IMR-90 (cell line): ENCODE data around the gene CHD2. TPM values are rescaled to one million over a fixed set of nuclear protein-coding genes. Genes with fewer than 3 reads are reported as not detected.

Experiments used
- ATAC-seq: fragments of 200-7000 bp; cut with Tn5 transposase; 2 replicates; pipeline ENCODE4 v1.9.1; 2020; ENCODE audit warnings: low read depth, mild to moderate bottlenecking, moderate library complexity
- BruUV-seq: library from RNA; stranded (reverse); fragments of 400-500 nt; replicated peaks from 2 replicates; lab custom pipeline; 2021; lab: Mats Ljungman, UMichigan
- CTCF ChIA-PET: fragments of 300-600 bp; formaldehyde crosslinking; extraction: SDS; loops from one replicate; lab custom pipeline; 2021; ENCODE audit warnings: antibody characterized with exemption; lab: Yijun Ruan, JAX
- POLR2A ChIA-PET: fragments of 300-600 bp; sonication (Branson Sonifier 250); formaldehyde crosslinking; loops from one replicate; lab custom pipeline; 2022; ENCODE audit warnings: antibody characterized with exemption; ENCODE audit not compliant: unreplicated experiment; lab: Charles Lee
- DNase-seq: peaks from one replicate; pipeline ENCODE4 v3.0.0; 2013
- H2AFZ ChIP-seq: replicated peaks from 2 replicates; pipeline ENCODE3; 2013; ENCODE audit warnings: low read length, mild to moderate bottlenecking; ENCODE audit not compliant: poor library complexity
- H2AK5ac ChIP-seq: 2 replicates; pipeline ENCODE4 v1.6.1; 2013; ENCODE audit warnings: low read depth, low read length, inconsistent platforms
- H2AK9ac ChIP-seq: replicated peaks from 2 replicates; pipeline ENCODE3; 2013; ENCODE audit warnings: mild to moderate bottlenecking, low read depth, low read length, moderate library complexity; ENCODE audit not compliant: poor library complexity
- H2BK120ac ChIP-seq: 2 replicates; pipeline ENCODE4 v1.6.1; 2013; ENCODE audit warnings: low read depth, low read length, inconsistent platforms
- H2BK15ac ChIP-seq: 3 replicates; pipeline ENCODE4 v1.6.1; 2013; ENCODE audit warnings: low read depth, low read length, inconsistent platforms
- H2BK20ac ChIP-seq: 2 replicates; pipeline ENCODE4 v1.6.1; 2013; ENCODE audit warnings: low read depth, mild to moderate bottlenecking, inconsistent platforms, low read length, moderate library complexity
- H2BK5ac ChIP-seq: 2 replicates; pipeline ENCODE4 v1.6.1; 2013; ENCODE audit warnings: mild to moderate bottlenecking, low read depth, low read length, inconsistent platforms; ENCODE audit not compliant: poor library complexity, severe bottlenecking
- H3K14ac ChIP-seq: replicated peaks from 2 replicates; pipeline ENCODE4 v1.6.1; 2013; ENCODE audit warnings: low read depth, low read length, inconsistent platforms
- H3K18ac ChIP-seq: 2 replicates; pipeline ENCODE4 v1.6.1; 2013; ENCODE audit warnings: low read depth, low read length, control low read depth
- H3K23ac ChIP-seq: 2 replicates; pipeline ENCODE4 v1.6.1; 2013; ENCODE audit warnings: low read depth, low read length, inconsistent platforms
- H3K27ac ChIP-seq: 2 replicates; pipeline ENCODE4 v1.5.1; 2013; ENCODE audit warnings: mild to moderate bottlenecking, control low read depth, low read length; ENCODE audit not compliant: insufficient read depth
- H3K27me3 ChIP-seq: 2 replicates; pipeline ENCODE4 v1.6.1; 2013; ENCODE audit warnings: low read length; ENCODE audit not compliant: control insufficient read depth, insufficient read depth
- H3K36me3 ChIP-seq: 2 replicates; pipeline ENCODE4 v1.6.1; 2013; ENCODE audit warnings: low read length, mixed read lengths; ENCODE audit not compliant: control insufficient read depth, insufficient read depth
- H3K4ac ChIP-seq: 2 replicates; pipeline ENCODE4 v1.6.1; 2013; ENCODE audit warnings: low read depth, low read length, inconsistent platforms
- H3K4me1 ChIP-seq: 2 replicates; pipeline ENCODE4 v1.6.1; 2013; ENCODE audit warnings: low read length, mixed read lengths; ENCODE audit not compliant: control insufficient read depth, insufficient read depth
- H3K4me2 ChIP-seq: 2 replicates; pipeline ENCODE4 v1.6.1; 2013; ENCODE audit warnings: low read depth, mild to moderate bottlenecking, control low read depth, low read length, moderate library complexity
- H3K4me3 ChIP-seq: 2 replicates; pipeline ENCODE4 v1.5.1; 2013; ENCODE audit warnings: low read depth, mild to moderate bottlenecking, control low read depth, low read length, moderate library complexity; ENCODE audit not compliant: insufficient read depth
- H3K56ac ChIP-seq: 2 replicates; pipeline ENCODE4 v1.6.1; 2013; ENCODE audit warnings: low read length, inconsistent platforms; ENCODE audit not compliant: insufficient read depth; ENCODE audit errors: extremely low read depth
- H3K79me1 ChIP-seq, 2 experiments: 2 replicates each; pipeline ENCODE4 v1.6.1; 2013; ENCODE audit warnings: low read length in 2 of 2, inconsistent platforms in 1 of 2, low read depth in 1 of 2
- H3K9ac ChIP-seq: 2 replicates; pipeline ENCODE4 v1.6.1; 2013; ENCODE audit warnings: low read depth, low read length, control low read depth
- H3K9me1 ChIP-seq: 2 replicates; pipeline ENCODE4 v1.6.1; 2013; ENCODE audit warnings: low read length, inconsistent platforms; ENCODE audit not compliant: insufficient read depth
- H3K9me3 ChIP-seq: 2 replicates; pipeline ENCODE4 v1.6.1; 2013; ENCODE audit warnings: low read length; ENCODE audit not compliant: control insufficient read depth, insufficient read depth
- H4K20me1 ChIP-seq: 2 replicates; pipeline ENCODE4 v1.6.1; 2013; ENCODE audit warnings: low read length, inconsistent platforms; ENCODE audit not compliant: insufficient read depth
- H4K5ac ChIP-seq: 2 replicates; pipeline ENCODE4 v1.6.1; 2013; ENCODE audit warnings: mild to moderate bottlenecking, low read depth, low read length, control low read depth
- H4K8ac ChIP-seq, 2 experiments: 2 replicates each; pipeline ENCODE4 v1.6.1; 2013; ENCODE audit warnings: low read depth in 2 of 2, low read length in 2 of 2, control low read depth in 1 of 2, inconsistent platforms in 1 of 2
- H4K91ac ChIP-seq: 2 replicates; pipeline ENCODE4 v1.6.1; 2013; ENCODE audit warnings: low read depth, low read length, inconsistent platforms; ENCODE audit not compliant: insufficient read depth
- BHLHE40 ChIP-seq: fragments of 150-350 bp; IDR thresholded peaks from 2 replicates; pipeline ENCODE4 v1.6.1; 2016; ENCODE audit warnings: mild to moderate bottlenecking, low read depth, low read length
- CHD1 ChIP-seq: IDR thresholded peaks from 2 replicates; pipeline ENCODE4 v1.6.1; 2012; ENCODE audit warnings: low read depth, low read length, improper control_type of control experiment
- CTCF ChIP-seq: conservative IDR thresholded peaks from 2 replicates; pipeline ENCODE4 v1.5.1; 2012; ENCODE audit warnings: mild to moderate bottlenecking, low read depth, low read length, improper control_type of control experiment
- ELK1 ChIP-seq: fragments of 150-350 bp; IDR thresholded peaks from 2 replicates; pipeline ENCODE4 v1.6.1; 2016; ENCODE audit warnings: low read depth, mild to moderate bottlenecking, low read length, moderate library complexity, borderline replicate concordance
- MAZ ChIP-seq: IDR thresholded peaks from 2 replicates; pipeline ENCODE4 v1.6.1; 2012; ENCODE audit warnings: low read depth, mild to moderate bottlenecking, low read length, improper control_type of control experiment, moderate library complexity, borderline replicate concordance
- RAD21 ChIP-seq: IDR thresholded peaks from 2 replicates; pipeline ENCODE4 v1.6.1; 2012; ENCODE audit warnings: low read length, improper control_type of control experiment
- WGBS, 2 experiments: methylation state at CpG; one replicate each; pipeline versions ENCODE4 v1.1.5 to v1.1.7; 2013; ENCODE audit warnings: missing lambda C conversion rate in 2 of 2; ENCODE audit not compliant: insufficient read length in 1 of 2; ENCODE audit errors: extremely low coverage in 2 of 2; 5-methylcytosine and 5-hydroxymethylcytosine counted together
- dilution Hi-C: fragments of 300-500 bp; cut with HindIII; formaldehyde crosslinking; loops from one replicate; pipeline ENCODE4 v1.14.3; 2018; ENCODE audit warnings: low sequenced_read_pairs; ENCODE audit not compliant: unreplicated experiment
- in situ Hi-C: fragments of 300-500 bp; cut with MboI; formaldehyde crosslinking; loops from 3 replicates; pipeline ENCODE4 v1.14.3; 2019; ENCODE audit warnings: low sequenced_read_pairs, inconsistent platforms, mixed read lengths
- intact Hi-C: fragments of 100-400 bp; cut with micrococcal nuclease; formaldehyde crosslinking; loops from 2 replicates; pipeline ENCODE4 v1.10.0; 2022
- polyA plus RNA-seq, 3 experiments: library from polyadenylated mRNA; depleted of rRNA; stranded (reverse); fragments of >200 nt; gene quantifications; 2 replicates each; pipeline ENCODE4 v1.2.3, GENCODE V29; 2012; ENCODE audit warnings: low replicate concordance in 1 of 3
- total RNA-seq: library from RNA; depleted of rRNA; stranded (reverse); fragments of >200 nt; gene quantifications from 2 replicates; pipeline ENCODE4 v1.2.3, GENCODE V29; 2012

Gene CHD2
- total and polyA plus RNA-seq, 2 of the 4 experiments (the other 2 are of a cell fraction), result 44.9 to 64.7 TPM

- Histone ChIP-seq H3K9me3 (no peaks in the 10 kb centered on the region), H3K79me1 (no peaks in the 10 kb centered on the region), H2AFZ (peak overlapping the region; percentile 79), H2AK9ac (peak overlapping the region; percentile 52), H2BK120ac (no peak overlapping the region), H4K91ac (no peak overlapping the region), H3K4me3 (peak overlapping the region; percentile 56), H3K4me2 (peak overlapping the region; percentile 95), H3K18ac (no peak overlapping the region; the same call in 1 of the 2 replicates), H3K27ac (no peak overlapping the region), H2BK5ac (no peak overlapping the region), H4K8ac (no peak overlapping the region), H3K4ac (no peak overlapping the region), H2BK15ac (no peak overlapping the region), H2BK20ac (no peak overlapping the region), H3K9ac (peak overlapping the region; percentile 37; the same call in 1 of the 2 replicates), H3K56ac (no peak overlapping the region), H3K9me1 (no peaks in the 10 kb centered on the region), H3K27me3 (peaks cover 46% of the 10 kb centered on the region), H3K14ac (no peak overlapping the region), H4K5ac (no peak overlapping the region), H3K23ac (no peak overlapping the region), H3K36me3 (no peaks in the 10 kb centered on the region), H4K20me1 (no peaks in the 10 kb centered on the region), H2AK5ac (no peak overlapping the region), H3K4me1 (no peaks in the 10 kb centered on the region; the same call in 1 of the 2 replicates)
- ATAC-seq (peak; percentile 94), DNase-seq (peak; percentile 23)
- dilution Hi-C loops, result no loop called here
- in situ Hi-C loops, result no loop called here
- BruUV-seq, result no TSS peak
- 1% methylated on average over 31 of the region's 96 CpGs; no CpG with 5 or more reads in 1 of the 2 experiments for WGBS, 2 experiments
- TF ChIP-seq ELK1 (no peak), RAD21 (no peak), CHD1 (no peak), MAZ (peak; percentile 59; the same call in 1 of the 2 replicates), BHLHE40 (no peak), CTCF (no peak)
- ChIA-PET POLR2A (no interaction called here), CTCF (interaction anchor here (1.6 kb wide), 1 partner anchor 1047 kb away, joined by 3 read pairs; no protein-coding TSS in a partner anchor)
- intact Hi-C loops, result loop anchor here (2.0 kb wide), 1 partner anchor 42 kb away; no protein-coding TSS in a partner anchor
Observed at GRCh38 chr15:93072411-93073394, 172.6 kb downstream of the CHD2 start.
